ENCODE results near the gene PEMT. TPM values are rescaled to one million over a fixed set of nuclear protein-coding genes. Genes with fewer than 3 reads are reported as not detected.

The PEMT gene
- total and polyA plus RNA-seq, 2 of the 8 experiments (the other 6 are each of a cell fraction or from before 2014, with no cell fraction given): 42.0 to 118 TPM

DNA sequence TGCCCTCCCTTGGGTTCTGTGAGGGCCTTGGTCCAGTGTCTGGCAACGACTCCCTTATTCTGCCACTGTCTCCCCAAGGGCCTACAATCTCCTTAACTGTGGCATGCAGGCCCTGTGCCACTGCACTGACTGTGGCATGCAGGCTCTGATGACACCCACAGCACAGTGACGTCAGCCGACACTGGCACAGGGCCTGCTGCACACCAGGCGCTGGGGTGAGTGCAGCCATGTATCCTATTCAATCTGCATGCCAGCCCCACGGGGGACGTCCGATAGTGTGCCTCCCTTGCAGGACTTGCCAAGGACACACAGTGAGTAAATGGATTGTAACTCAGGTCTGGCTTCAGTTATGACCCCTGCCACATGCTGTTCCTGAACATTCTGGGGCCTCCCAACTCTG, 55.6 kb downstream of the PEMT start (continued):
- TF ChIP-seq SAP30 (IDR thresholded peaks at IDR 0.05; ENCODE audit: insufficient read depth, insufficient replicate concordance, low read length) (no peak), NANOG (IDR thresholded peaks at IDR 0.05; ENCODE audit: insufficient read depth, low read depth, low read length, poor library complexity, severe bottlenecking) (no peak), RBBP5 (IDR thresholded peaks at IDR 0.05; ENCODE audit: borderline replicate concordance, low read depth, low read length) (no peak), MAFK (IDR thresholded peaks at IDR 0.05; ENCODE audit: low read depth, low read length) (no peak)

Data from H1 (cell line).